GM19351 (cell line): ENCODE measurements around the gene DUSP8.

Source experiments
- ATAC-seq: cut with Tn5 transposase; IDR thresholded peaks from one replicate; pipeline ENCODE4 v1.9.1; 2021; ENCODE audit warnings: mild to moderate bottlenecking, moderate library complexity; ENCODE audit not compliant: unreplicated experiment

The DUSP8 gene

DNA sequence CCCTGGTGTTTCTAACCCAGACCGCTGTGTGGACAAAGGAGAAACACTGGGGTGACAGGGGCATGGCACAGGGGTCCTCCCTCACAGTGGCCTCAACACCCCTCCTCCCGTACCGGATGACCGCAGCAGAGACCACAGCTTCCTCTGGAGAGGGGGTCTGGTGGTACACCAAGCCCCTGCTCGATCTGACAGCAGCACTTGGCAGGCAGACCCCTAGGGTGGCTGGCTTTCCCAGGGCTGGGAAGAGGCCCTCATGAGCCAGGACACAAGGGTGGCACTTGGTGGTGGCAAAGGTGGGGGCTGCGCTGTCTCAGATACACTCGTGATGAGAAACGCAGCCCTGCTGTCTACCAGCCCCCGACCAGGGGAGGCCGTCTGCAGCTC is 38.7 kb downstream of the DUSP8 start:
- ATAC-seq: no peak

DNA sequence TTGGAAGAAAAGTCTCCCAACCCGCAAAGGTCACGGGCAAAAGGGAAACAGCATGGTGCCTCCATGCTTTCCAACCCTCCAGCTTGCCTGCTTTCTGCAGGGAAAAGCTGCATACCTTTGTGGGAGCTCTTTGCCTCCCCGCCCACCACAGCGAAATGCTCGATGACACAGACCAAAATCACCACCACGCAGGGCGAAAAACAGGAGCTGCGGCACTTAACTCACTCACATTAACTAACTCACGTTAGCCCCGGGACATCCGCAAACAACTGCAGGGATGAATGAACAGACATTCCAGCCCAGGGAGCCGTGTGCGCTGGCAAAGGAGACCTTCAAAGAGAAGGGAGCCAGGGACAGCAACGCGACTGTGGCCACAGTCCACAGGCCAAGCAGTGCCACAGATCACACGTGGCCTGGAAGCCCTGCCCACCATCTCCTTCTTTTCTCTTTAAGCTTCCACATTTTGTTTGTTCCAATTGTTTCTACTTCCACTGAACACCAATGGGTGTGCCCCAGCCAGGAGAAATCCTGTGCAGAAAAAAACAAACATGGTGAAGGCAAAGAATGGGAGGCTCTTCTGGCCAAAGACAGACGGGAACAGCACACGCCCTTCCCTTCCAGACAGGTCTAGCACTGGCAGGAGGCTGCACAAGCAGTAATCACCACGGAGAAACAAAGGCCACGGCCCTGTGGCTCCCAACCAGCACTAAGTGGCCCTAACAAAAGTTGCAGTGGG is 39.3 kb downstream of the DUSP8 start:
- no peak for ATAC-seq

DNA sequence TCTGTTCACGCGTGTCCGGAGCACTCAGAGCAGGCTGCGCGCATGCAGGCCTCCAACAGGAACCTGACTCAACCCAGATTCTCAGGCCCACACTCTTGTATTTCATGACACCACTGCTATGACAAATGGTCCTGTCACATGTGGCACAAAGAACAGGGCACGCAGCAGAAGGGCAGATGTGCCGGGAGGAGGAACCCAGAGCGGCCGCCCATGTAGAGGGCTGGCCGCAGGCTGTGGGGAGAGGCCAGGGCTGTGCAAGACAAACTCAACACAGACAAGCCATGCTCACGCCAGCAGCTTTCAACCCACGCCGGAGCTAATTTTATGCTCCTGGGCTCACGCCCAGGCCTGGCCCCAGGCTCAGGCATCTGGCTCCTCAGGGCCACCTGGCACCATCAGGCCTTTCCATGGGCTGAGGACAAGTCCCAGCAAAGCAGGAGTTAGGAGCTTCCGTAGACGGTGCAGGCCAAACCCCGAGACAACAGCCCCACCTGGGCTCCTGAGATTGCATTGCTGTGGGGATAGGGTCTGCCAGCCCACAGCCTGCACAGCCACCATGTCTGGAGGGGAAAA is 40.0 kb downstream of the DUSP8 start:
- ATAC-seq: no peak

DNA sequence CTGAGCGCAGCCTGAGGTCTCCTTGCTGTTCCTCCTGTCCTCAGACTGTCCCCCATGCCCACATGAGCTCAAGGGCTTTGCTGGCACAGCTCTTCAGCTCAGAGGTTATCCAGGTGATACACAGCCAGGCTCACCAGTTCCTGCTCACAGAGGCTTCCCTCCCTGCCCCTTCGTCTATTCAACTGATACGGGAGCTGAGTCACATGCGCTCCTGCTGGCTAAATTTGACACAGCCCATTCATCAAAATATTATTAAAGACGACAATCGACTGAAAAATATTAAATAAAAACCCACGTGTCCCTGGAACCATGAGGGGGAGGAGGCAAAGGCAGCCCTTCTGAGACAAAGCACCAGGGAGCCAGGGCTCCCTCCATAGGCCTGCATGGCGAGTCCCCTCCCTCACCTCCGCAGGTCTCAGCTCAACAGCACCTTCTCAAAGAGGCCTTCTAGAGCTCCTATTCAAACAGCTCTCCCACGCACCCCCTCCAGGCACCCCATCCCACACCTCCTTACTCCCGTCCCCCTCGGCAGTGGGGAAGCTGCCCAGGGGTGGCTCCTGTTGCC is 40.5 kb downstream of the DUSP8 start:
- no peak for ATAC-seq

DNA sequence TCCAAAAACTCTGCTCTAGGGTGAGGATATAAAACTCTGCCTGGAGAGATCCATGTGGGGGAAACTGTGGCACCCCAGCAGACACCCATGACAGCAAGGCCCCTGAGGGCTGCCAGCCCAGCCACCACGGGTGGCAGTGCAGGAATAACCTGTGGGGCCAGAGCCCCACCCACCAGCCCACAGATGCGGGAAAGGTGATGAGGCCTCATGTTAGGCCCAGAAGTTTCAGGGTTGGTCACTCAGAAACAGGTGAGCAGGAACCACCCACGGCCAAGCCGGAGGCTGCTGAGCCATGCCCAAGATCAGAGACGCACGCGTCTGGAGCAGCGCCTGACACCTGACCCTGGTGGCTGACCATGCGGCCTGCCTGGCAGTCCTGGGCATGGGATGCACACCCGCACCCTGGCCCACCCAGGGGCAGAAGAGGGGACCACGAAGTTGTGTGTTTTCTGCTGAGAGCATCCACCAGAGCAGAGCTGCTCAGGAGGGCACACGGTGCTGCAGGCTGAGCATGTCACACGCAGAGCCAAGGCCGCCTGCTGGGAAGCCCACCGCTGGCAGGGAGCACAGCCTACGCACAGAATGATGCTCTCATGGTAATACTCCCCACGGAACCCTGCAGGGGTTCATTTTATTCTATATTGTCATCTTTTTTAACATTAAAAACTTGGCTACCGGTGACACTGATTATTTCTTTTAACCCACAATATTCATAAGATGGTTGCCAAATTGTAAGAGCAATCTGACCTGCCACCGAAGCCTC is 41.2 kb downstream of the DUSP8 start:
- no peak for ATAC-seq

DNA sequence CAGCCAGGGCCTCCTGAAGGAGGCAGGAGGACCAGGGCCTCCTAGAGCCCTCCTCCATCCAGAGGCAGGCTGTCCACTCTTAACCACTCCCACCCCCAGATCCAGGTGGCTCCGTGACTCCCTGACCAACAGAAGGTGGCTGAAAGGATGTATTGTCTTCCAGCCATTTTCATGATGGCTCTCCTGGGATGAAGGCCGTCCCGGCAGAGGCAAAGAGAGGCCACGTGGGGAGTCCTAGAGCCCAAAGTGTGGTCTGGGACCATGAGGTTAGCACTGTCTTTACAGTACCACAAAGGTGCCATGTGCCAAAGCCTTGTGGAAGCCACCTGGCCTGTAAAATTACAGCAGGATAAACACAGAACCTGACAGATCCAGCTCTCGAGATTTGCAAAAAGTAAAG is 42.3 kb downstream of the DUSP8 start:
- ATAC-seq: no peak

DNA sequence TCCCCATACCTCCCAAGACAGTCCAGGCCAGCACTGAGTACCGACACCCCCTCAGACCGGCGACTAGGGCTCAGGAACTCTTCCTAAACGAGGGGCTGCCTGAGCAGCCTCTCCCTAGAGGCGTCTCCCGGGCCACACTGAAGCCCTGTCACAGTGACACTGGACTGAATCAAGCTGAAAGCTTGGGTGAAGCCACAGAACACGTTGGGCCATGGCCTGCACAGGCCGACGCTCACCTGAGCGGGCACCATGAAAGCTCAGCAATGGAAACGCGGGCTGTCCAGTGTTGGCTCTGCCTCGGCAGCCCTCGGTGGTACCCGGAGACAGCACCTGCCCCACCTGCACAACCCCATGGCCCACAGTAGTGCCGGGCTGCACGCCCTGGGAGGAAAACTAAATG is 42.8 kb downstream of the DUSP8 start:
- no peak for ATAC-seq

DNA sequence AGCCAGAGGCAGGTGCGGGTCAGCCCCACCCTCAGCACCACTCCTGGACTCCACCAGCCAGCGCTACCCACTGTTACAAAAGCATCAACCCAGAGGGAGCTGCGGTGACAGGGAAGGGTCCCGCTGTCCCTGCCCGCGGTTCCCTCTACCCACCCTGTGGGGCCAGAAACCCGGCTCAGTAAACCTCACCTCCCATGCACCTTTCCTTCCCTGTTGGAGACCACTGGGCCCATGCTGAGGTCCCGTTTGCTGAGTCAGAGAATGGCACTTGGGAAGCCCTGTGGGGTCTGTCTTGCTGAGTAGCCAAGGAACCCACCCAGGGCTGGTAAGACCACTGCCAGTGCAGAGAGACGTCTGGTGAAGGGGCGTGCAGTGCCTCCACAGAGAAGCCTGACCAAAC is 43.4 kb downstream of the DUSP8 start:
- ATAC-seq: no peak

DNA sequence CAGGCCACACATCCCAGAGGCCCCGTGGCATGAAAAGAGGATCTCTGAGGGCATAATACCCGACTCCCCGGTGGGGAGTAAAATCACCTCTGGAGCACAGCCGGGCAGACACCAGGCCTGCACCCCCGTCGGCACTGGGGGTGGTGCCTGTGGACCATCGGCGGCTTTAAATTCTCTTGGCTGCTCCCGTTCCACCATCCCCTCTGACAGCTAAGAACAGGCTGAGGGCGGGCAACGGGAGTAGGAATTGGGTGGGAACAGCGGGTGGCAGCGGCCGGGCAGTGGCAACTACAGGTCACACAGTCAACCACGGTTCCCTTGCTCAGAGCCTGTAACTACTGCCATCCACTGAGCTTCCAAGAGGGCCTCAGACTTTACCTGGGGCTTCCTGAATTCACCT is 45.3 kb downstream of the DUSP8 start:
- ATAC-seq: no peak

DNA sequence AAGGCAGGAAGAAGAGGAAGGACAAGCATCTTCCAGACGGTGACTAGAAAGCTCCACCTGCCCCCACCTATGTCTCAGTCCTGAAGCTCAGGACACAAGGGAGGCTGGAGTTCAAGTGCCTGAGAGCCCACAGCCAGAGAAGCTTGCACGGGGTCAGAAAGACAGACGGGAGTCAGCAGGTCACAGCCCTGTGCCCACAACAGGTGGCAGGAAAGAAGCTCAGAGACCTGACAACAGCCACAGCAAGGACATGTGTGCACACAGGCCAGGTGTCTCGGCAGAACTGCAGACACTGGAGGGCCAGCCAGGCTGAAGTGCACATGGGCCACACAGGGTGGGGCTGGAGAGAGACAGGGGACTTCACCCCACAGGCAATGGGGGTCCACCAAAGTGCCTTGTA is 48.3 kb downstream of the DUSP8 start:
- no peak for ATAC-seq

DNA sequence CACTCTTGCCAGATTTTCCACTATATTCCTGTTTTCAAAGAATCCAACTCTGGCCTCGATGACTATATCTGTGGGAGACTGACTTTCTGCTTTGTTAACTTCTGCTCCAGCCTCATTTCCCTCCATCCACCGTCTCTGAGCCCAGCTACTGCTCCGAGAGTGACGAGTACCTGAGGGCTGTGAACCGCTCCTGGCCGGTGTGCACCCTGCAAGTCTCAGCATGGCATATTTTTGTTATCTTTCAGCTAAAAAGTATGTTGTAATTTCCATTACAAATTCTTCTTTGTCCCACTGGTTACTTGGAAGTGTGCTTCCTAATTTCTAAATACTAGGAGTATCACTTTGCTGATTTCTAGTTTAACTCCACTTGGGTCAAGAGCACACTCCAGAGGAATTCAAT is 49.0 kb downstream of the DUSP8 start:
- no peak for ATAC-seq

DNA sequence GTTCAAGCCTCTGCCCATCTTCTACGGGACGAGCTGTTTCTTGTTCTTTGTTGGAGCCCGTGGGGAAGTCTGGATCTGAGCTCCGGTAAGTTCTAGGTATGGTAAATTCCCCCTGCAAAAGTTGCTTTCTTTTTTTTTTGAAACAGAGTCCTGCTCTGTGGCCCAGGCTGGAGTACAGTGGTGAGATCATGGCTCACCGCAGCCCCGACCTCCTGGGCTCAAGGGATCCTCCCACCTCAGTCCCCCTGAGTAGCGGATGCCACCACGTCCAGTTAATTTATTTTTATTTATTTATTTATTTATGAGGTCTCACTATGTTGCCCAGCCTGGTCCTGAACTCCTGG is 50.0 kb downstream of the DUSP8 start:
- no peak for ATAC-seq

DNA sequence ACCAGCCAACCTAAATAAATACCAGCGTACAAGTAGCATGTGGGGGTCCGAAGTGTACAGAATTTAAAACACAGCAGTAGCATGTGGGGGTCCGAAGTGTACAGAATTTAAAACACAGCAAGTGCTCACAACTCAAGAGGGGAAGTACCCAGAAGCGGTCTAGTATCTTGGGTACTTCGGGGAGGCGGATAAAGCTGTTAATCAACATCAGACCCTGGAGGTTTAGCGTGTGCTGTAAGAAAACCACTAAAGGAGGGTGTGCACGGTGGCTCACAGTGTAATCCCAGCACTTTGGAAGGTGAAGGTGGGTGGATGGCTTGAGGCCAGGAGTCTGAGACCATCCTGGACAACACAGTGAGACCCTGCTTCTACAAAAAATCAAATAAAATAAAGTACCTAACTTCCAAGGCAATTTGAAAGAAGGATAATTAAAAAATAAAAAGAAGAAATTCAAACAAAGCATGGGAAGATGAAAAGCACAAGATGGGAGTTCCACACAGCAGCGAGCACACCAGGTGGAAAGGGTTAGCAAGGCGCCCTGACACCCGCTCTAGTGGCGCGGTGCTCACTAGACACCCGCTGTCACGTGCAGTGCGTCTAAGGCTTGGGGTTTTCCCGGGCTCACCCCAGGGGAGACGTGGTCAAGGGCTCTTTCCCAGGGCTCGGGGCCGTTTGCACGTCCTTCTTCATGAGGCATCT is 50.5 kb downstream of the DUSP8 start:
- ATAC-seq: peak; percentile 83

DNA sequence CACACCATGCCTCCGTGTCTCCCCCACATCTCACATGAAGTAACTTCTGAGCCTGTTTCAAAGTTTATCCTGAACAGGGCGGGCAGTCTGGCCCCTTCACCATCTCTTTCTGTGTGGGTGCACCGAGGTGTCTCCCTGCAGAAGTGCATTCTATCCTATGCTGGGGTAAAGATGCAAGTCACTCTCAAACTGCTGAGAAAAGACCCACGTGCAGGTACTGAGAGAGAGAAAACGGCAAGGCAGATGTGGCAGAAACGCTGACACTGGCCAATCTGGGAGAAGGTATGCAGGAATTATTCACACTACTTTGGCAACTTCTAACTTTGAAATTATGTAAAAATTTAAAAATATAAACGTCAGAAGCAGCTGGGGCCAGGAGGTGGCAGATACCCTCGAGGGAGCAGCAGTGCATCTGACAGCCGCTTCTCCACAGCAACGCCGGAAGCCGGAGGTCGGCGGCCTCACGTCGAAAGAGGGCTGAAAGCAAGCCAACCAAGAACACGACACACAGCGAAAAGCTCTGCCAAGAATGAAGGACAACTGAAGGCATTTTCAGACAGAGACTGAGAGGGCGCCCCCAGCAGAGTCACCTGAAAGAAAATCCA is 51.3 kb downstream of the DUSP8 start:
- ATAC-seq: no peak

DNA sequence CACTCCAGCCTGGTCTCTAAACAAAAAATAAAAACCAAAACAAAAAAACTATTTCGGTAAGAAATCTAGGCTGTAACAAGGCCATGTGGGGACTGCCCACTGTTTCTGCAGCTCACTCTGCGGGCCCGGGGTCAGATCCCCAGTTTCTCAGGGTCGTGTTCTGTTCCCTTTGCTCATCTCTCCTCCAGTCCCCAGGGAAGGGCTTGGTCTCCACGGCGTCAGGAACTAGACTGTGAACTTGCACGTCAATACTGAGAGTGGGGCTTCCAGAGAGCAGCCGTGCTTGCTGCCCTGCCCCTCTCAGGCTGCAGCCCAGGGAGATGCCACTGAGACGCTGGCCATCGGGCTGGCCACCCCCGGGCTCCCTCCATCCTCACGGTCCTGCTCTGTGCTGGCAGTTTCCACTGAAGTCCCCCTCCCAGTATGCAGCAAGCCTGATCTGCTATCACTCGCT is 51.8 kb downstream of the DUSP8 start:
- ATAC-seq: no peak

DNA sequence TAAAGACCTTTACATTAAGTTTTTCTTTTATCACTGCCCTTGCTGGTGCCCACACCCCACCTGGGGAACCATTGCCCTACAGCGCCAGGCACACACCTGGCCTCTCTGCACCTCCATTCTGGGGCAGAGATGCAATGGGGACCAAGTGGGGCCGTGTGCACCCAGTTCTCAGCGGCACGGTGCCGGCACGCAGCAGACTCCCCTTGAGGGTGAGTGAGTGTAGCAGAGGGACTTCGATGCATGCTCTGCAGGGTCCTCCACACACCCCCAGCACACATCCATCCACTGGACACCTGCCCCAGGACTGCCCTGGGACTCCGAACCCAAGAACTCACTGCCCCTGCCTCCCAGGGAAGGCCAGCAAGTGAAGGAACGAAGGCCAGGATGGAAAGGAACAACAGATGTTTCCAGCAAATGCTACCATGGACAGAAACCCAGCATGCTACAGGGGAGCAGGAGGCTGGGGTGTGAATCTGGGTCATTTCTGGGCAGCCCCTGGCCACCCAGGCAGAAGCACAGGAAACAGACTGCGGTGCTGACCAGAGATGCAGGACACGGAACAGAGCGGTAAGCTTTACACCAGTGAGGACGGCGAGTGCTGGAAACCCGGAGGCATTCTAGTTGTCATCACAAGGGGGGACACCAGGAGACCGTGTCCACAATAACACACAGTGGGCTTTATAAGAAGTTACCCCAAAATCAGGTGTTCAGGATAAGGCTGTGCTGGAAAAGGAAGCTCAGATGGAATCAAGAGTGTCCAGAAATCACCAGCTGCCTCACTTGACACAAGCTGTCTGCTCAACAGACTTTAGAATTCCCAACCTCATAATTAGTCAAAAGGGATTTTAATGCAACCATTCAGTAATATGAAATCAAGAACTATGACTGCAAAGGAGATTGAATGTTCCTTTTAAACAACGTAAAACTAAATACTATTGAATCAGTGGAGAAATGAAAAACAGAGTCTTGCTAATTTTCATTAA is 52.8 kb downstream of the DUSP8 start:
- no peak for ATAC-seq

DNA sequence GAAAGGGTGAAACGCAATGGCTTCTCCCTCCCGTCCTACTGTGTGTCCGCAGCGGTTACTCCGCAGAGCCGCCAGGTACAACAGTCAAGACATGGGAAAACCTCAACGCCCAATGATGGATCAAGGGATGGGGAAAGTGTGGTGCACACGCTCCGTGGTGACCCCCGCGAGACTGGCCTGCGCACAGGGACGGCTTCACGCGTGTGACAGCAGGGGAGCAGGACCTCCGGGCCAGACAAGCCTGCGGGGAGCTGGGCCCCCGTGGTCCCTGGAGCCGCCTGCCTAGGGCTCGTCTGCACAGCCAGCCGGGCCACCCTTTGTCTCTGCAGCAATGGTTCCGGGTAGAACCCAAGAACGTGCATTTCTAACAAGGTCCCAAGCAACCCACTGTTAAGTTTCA is 53.8 kb downstream of the DUSP8 start:
- ATAC-seq: no peak

DNA sequence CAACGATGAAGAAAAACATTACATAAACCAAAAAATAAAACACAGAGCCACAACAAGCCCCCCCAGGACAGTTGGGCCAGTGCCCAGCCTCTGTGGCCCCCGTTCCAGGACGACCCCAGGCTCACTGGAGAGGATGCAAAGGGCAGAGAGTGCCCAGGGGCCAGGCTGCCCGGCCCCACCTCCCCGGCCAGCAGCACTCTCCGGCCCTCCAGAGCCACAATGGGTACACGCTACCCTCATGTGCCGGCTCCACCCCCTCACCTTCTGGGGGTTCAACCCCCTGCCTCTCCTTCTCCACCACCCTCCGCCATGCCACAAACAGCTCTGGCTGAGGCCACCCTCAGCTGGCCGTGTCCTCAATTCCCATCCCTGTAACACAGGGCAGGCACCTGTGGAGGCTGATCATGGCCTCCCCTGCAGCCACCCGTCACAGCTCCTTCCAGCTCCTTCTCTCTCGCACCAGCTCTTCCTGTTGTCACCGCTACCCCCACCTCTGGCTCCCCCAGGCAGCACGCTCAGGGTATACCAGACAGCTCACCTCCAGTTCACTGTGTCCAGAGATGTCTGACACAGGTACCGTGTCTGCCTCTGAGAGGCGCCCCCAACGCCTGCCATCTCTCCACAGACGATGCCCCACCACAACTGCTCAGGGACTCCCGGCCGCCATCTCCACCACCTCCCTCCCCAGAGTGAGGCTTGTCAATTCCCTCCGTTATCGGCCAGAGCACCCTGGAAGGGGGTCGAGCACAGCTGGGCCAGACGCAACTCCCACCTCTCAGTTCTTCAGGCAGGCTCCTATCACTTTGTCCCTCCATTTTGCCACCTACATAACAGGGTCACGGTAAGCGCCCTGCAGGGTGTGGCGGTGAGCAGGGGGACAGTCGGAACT is 54.7 kb downstream of the DUSP8 start:
- ATAC-seq: no peak
